Measurements from ENCODE around the gene GADD45G. TPM values are rescaled to one million over a fixed set of nuclear protein-coding genes. Genes with fewer than 3 reads are reported as not detected.

Gene GADD45G
- total RNA-seq, 1 donor from 2014 or later, result not detected

- no peak overlapping the region for H3K4me3 ChIP-seq (ENCODE audit: low read depth, low read length)
- no peak for TF ChIP-seq CTCF (conservative IDR thresholded peaks at IDR 0.05; ENCODE audit: low read depth, low read length)
- DNase-seq (ENCODE audit: low read depth), result no peak
Observed at GRCh38 chr9:89579741-89580385, 24.9 kb upstream of the GADD45G start.

- TF ChIP-seq CTCF (conservative IDR thresholded peaks at IDR 0.05; ENCODE audit: low read depth, low read length), result no peak
- DNase-seq (ENCODE audit: low read depth), result no peak
Observed at GRCh38 chr9:89586311-89586710, 18.5 kb upstream of the GADD45G start.

GRCh38 chr9:89588271-89588879 lies 16.4 kb upstream of the GADD45G start:
- no peak for TF ChIP-seq CTCF (conservative IDR thresholded peaks at IDR 0.05; ENCODE audit: low read depth, low read length)
- H3K4me3 ChIP-seq (ENCODE audit: low read depth, low read length), result no peak overlapping the region
- DNase-seq (ENCODE audit: low read depth), result no peak

More at GRCh38 chr9:89586311-89586710, 18.5 kb upstream of the GADD45G start:
- no peak overlapping the region for H3K4me3 ChIP-seq (ENCODE audit: low read depth, low read length)

- no peak overlapping the region for H3K4me3 ChIP-seq (ENCODE audit: low read depth, low read length)
- DNase-seq (ENCODE audit: low read depth), result no peak
- no peak for TF ChIP-seq CTCF (conservative IDR thresholded peaks at IDR 0.05; ENCODE audit: low read depth, low read length)
Observed at GRCh38 chr9:89590415-89590814, 14.4 kb upstream of the GADD45G start.

- no peak overlapping the region for H3K4me3 ChIP-seq (ENCODE audit: low read depth, low read length)
- no peak for TF ChIP-seq CTCF (conservative IDR thresholded peaks at IDR 0.05; ENCODE audit: low read depth, low read length)
- no peak for DNase-seq (ENCODE audit: low read depth)
Observed at GRCh38 chr9:89591274-89592212, 13.3 kb upstream of the GADD45G start.

- H3K4me3 ChIP-seq (ENCODE audit: low read depth, low read length), result no peak overlapping the region
- TF ChIP-seq CTCF (conservative IDR thresholded peaks at IDR 0.05; ENCODE audit: low read depth, low read length), result no peak
- no peak for DNase-seq (ENCODE audit: low read depth)
Observed at GRCh38 chr9:89592213-89592815, 12.5 kb upstream of the GADD45G start.
